ENCODE data around the gene CD47.

CD47 gene

DNA sequence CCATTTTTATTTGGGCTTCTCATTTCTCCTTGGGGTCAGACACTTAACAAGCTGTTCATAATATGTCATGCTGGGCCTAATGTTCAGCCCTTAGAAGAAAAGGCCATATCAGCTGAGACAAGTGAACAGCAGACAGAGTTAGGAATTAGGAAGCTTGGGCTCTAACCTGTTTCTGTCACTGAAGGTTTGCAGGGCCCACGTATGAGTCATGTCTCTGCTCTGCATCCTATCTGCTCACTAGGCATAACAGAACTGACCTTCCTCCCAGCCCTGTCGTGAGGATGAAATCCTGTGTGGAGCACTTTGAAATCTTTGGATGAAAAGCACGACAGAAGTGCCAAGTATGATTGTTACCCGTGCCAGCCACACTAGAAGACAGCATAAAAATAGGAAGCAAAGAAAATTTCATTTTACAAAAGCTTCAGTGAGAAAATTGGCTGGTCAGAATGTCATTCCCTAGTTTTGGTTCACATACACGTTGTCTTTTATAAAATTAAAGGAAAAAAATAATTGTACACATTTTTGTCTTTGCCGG is 26.5 kb upstream of the CD47 start:
- no peak for DNase-seq (ENCODE audit: low read depth)

DNA sequence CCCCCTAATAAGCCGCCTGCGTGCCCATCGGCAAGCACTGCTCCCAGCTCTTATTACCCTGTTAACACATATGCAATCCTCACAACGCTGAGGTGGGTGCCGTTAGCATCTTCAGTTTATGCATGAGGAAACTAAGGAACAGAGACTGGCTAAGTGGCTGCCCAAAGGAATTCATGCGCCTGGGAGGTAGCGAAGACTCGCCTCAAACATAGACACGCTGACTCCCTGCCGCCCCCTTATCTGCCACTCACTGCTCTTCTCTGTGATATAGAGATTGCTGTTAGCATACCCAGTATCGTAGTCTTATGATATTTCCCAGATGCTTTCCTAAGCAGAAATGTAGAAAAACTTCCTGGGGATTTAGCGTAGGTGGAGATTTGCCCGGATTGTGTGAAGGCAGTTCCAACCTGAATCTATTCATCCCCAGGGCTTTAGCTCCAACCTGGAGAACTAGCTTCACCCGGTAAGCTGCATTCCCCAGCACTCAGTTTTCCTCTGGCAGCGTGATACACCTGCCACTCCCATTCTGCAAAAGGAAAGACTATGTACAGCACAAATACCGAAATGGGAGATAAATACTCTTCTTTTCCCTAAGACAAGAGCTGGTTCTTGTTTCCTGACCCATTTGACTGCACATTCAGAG is 23.7 kb upstream of the CD47 start:
- DNase-seq (ENCODE audit: low read depth): no peak

DNA sequence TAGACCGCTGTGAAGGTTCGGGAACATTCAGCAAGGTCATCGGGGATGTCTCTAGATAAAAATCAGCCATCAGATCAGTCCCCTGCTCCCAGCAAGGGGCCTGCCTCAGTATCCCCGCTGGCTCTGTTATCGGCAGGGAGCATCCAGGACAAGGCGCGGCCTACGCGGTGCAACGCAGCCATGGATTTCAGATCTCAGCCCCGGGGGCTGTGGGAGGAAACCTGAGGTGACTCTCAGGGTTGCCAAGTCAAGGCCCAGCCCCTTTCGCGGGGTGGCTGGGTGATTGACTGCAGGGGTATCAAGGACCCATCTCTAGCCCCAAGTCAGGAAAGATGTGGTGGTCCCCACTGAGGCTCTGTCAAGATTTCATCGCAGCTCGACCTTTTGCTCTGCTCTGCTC is 23.1 kb upstream of the CD47 start:
- no peak for DNase-seq (ENCODE audit: low read depth)

DNA sequence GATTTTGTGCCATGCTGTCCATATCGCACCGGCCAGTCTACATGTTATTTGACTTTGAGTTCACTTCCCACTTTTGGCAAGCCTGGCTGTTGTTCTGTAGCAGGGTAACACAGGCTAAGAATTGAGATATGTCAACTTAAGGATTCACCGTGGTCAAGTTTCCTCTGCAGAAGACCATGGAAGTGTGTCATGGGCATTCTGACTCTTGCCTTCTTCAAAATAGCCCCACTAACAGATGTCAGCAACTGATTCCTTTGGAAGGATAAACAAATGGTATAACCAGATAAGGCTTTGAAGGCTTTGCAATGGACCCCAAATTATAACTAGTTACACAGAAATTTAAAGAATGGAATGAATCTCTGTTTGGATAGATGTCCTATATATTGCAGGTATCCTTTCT is 20.1 kb upstream of the CD47 start:
- DNase-seq (ENCODE audit: low read depth): no peak

DNA sequence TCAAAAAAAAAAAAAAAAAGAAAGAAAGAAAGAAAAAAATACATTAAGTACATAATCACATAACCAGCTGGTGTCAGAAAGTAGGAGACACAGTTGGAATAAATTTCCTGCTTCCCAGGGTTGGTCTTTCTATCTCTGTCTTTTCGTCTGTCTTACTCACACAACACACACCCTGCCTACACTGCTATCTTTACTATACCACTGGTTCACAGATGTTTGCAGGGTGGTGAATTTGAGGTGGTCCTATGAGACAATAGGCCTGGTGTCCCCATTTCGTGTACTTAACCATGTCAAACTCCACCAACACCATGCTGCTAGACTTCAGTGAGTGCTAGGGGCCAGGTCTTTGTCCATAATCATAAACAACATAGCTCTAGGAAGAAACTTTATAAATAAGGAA is 17.6 kb upstream of the CD47 start:
- DNase-seq (ENCODE audit: low read depth): no peak

DNA sequence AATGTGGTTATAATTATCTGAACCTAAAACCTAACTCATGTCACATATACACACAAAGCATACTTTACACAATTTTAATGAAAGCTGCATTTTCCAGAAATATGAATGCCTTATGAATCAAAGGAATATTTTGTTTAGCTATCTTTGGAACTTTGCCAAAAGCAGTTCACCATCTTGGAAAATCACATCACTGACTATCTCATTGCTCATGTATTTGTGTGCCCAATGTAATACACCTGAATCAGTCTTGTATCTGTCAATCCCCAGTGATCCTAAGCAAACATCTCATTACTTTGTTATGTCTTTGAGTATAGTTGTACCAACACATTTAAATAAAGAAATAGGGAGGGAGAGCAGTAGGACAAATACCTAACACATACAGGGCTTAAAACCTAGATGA is 15.6 kb upstream of the CD47 start:
- no peak for DNase-seq (ENCODE audit: low read depth)

DNA sequence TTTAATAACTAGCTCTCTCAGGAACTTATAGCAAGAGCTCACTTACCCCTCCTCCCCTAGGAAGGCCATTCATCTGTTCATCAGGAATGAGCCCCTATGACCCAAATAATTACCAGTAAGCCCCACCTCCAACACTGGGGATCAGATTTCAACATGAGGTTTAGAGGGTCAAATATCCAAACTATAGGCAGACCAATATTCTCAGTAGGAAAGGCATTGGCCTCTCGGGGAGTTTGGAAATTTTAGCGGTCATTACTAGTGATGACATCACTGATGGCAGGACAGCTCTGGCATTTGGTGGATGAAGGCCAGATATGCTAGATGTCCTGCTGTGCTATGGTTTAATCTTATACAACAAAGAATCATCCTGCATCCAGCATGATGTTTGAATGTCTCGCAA is 15.2 kb upstream of the CD47 start:
- DNase-seq (ENCODE audit: low read depth): no peak

DNA sequence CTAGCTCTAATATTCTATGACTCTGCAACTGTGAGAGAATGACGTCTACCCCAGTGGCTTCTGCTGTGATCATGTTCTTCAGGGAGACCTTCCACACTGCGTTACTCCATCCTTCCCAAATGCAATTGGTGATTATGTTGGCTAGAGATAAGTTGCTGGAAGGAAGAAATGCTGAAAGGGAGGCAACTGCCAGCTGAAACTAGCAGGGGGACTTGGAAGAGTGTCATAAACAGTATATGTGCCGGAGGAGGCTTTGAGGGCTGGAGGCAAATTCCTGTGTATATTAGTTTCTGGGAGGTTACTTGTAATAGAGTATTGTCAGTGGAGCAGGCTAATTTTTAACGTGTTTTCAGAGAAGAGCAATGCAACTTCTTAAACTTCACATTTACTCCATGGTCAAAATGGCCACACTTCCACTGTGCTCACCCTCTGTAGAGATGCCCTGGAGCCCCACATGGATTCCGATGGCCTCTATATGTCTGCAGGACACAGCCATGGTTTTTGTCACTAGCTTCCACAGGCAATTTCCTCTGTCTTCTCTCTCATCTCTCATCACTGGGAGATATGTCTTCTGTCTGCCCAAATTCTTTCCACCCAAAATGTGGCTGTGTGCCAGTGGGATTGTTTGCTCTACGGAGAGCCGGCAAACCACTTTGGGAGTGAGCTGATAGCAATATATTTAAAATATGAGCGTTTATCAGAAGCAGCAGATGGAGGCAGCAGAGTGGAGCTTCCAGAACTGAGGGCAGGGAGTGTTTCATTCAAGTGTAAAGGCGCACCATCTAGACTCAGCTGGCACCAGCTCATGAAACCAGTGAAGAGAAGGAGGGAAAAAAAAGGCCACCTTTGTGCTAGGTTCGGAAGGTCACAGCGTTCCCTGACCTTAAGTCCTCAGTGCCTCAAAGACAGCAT is 13.3 kb upstream of the CD47 start:
- no peak for DNase-seq (ENCODE audit: low read depth)

DNA sequence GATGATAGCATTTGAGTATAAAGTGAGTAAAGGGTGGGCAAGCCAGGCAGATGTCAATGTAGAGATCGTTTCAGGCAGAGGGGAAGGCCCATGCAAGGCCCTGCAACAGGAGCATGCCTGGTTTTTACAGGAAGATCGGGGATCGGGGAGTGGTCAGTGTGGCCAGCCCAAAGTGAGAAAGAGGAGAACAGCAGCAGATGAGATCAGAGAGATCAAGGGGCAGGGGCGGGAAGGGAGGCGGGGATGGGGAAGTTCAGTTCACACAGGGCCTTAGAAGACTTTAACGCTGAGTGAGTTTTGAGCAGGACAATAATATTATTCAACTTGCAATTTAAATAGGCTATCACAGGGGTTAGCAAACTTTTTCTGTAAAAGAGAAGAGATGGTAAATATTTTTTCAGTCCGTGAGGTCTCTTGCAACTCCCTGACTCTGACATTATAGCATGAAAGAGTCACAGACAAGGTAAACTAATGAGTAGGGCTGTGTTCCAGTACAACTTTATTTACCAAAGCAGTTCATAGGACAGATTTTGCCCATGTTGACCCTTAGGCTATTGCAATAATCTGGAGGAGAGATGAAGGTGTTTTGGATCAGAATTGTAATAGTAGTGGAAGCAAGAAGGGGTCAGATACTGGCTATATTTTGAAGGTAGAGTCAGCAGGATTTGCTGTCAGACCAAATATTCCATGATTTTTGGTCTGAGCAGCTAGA is 12.4 kb upstream of the CD47 start:
- DNase-seq (ENCODE audit: low read depth): no peak

DNA sequence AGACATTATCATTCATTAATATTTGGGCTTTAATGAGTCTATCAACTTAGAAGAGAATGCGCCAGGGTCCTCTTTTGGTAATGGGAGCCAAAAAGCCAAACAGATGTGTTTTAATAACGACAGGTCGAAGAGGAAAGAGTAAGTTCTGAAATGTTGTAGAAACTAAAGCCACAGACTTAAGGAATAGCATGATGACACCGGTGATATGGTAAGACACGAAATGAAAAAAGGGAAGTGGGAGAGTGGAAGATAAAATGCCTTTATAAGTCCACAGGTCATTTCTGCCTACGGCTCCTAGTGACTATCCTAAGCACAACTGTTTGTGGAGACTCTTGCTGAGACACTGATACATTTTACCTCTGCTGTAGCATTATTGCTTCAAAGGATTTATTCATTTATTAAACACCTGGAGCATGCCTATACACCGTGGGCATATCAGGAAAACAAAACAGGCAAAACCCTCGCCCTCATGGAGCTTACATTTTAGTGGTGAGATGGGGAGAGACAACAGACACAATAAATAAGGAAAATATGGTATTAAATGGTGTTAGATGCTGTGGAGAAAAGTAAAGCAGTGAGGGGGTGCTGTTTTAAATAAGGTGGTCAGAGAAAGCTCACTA is 11.7 kb upstream of the CD47 start:
- no peak for DNase-seq (ENCODE audit: low read depth)

DNA sequence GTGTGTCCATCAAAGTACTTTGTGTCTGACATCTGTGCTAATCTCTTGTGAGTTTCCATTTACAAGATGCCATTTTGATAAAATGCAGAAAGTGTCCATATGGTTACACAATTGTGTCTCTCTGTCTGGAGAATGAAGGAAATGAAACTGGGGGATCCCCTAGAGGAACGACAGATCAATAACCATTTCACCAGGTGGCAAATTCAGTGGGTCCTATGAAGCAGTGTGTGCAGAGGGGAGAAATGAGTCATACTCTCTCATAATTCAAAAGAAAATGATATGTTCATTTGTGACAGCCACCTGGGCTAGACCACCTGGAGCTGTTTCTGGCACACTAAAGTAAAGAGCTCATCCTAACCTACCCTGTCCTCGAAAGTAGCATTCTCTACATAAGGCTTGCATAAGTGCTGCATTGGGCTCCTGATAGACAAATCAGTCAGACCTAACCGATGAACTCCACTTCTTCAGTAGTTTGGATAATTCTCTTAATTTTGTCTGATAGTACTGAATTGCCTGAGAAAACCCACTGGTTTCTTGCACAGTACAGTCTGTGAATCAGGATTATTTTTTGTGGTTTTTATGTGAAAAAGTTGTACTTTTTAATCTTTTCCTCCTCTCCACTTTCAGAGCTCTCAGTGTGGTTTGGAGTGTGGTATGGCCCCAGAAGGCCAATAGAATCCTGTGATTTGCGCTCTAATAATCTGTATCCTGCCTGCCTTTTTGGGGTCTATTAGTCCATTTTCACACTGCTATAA is 10.3 kb upstream of the CD47 start:
- DNase-seq (ENCODE audit: low read depth): no peak

DNA sequence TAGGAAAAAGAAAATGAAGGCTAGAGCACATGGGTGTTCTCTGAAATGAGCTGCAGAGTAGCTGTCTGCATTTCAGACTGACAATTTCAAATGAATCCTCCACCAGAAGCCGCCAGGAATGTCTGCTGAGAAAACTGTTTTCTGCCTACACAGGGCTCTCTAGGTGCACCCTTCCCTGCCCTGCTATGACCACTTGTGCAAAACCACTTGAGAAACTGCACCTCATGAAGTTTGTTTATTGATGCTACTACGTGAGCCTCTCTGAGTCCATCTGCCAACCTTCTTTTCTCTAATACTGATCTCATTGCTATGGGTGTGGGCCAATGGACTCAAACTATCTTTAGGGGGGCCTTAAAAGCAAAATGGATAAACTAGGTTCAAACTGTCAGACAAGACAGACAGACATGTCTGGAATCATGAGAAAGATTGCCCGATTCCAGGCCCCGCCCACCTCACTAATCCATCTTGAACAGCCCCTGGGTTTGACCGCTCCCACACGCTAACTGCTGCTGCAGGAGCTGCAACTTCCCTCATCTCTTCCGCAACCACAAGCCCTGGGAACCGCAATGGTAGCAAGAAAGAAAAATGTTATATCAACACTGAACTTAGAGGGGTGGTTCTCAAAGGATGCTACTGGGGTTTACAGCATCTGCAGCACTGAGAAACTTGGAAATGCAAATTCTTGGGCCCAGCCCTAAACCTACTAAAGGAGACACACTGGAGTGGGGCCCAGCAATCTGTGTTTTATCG is 9.0 kb upstream of the CD47 start:
- no peak for DNase-seq (ENCODE audit: low read depth)

DNA sequence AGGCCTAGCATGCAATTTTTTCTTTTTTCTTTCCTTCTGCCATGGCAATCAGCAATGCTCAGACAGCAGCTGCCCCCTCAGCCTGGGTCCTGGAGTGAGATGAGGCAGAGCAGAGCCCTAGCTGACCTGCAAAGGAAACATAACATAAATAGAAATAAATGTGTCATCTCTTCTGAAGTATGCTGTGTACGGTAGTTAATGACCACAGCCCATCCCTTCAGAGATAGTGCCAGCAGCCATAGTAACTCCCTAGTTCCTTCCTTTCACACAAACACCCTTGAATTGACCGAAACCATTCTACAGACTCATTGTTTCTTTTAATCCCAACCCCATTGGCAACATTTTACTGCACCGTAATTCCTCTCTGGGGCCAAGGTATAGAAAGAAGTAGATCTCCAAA is 8.4 kb upstream of the CD47 start:
- no peak for DNase-seq (ENCODE audit: low read depth)

DNA sequence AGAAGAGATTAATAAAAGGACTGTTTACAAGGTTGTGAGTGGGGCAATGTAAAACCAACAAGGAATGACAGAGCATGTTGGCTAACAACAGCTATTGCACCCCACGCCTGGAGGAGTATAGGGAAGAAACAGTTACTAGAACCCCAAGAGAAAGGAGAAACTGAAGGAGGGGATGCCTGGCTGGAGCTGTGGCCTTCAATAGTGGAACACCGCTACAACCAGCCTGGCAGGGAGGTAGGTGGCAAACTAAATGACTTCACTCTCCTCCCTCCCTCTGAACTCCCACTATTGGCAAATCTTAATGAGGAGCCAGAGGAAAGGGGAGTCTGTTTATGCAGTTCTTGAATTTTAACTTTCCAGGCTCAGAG is 7.2 kb upstream of the CD47 start:
- no peak for DNase-seq (ENCODE audit: low read depth)

DNA sequence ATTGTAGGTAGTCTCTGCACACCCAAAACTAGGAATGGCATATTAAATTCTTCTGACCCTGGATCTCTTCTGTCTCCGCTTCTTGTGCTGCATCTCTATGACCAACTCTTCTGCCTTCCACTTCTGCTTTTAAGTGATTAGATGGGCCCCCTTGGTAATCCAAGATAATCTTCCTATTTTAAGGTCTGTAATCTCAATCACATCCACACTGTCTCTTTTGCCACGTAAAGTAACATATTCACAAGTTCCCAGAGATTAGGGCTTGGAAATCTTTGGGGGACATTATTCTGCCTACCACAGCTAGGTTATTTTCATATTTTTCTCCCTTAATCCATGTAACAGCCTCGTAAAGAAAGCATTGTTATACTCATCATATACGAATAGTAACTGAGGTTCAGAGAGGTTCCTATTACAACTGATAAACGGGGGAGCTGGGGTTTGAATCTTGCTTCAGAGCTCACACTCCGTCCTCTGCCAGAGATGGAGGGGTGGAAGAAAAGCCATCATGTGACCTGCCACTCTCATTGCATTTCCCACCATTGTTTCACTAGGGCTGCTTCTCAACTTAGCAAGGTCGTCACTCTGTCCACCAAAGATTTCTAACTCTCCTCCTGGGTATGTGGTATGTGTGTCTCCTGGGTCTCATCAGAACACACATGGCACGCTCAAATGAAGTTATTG is 6.6 kb upstream of the CD47 start:
- no peak for DNase-seq (ENCODE audit: low read depth)

DNA sequence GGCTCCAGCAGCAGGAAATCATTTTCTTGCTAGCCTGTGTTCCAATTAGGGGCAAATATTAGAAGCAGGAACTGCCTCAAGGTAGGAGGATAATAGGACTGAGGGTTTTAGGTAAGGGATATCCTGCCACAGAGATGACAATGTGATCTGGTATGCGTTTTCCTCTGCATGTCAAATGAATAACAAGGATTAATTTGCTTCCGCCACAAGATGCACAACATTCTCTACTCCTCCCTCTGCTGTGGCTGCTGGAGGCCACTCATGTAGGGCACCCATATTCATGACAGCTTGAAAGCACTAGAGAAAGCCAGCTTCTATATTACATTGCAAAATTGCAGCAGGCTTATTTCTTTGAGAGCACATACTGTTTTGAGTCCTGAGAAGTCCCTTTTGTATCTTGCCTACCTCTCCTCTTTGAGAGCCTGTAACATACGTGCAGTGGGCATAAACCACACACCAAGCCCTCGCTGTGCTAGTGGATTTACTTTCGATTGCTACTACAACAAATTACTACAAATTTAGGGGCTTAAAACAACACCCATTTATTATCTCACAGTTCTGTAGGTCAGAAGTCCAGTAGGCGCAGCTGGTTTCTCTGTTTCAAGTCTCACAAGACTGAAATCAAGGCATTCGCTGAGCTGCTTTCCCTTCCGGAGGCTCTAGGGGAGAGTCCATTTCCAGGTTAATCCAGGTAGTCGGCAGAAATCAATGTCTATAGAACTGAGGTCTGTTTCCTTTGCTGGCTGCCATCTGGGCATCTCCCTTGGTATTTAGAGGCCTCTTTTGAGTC is 5.9 kb upstream of the CD47 start:
- no peak for DNase-seq (ENCODE audit: low read depth)

DNA sequence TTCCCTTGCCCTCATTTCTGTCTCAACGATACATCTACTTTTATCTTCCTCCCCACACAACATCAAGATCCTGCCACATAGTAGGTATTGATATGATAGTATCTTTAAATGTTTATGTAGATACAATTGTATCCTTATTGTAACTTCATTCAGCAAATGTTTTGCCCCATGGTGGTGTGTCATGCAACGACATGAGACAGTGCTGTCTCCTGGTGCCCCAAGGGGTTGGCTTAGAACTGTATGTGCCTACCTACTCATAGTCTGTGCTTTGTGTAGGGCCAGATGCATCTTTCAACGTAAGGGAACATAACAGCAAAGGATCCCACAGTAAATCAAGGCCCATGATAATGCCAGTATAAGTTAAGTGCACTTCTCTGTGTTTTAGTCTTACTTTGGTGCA is 2.8 kb upstream of the CD47 start:
- DNase-seq (ENCODE audit: low read depth): no peak

DNA sequence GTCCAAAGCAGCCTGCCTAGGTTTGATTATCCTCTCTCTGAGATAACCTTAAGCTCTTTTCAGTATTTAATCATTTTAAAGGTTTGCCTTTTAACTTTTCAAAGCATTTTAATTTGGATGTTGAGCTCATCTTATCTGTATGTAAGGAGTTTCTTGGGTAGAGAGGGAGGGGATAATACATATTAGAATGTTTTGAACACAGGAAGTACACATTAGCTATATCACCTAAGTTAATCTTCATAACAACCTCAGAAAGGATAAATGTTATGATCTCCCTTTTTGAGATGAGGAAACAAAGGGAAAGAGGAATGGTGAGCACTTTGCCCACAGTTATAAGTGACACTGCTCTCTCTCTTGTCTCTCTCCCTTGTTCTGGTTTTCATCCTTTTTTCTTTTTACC is 2.2 kb upstream of the CD47 start:
- DNase-seq (ENCODE audit: low read depth): no peak

DNA sequence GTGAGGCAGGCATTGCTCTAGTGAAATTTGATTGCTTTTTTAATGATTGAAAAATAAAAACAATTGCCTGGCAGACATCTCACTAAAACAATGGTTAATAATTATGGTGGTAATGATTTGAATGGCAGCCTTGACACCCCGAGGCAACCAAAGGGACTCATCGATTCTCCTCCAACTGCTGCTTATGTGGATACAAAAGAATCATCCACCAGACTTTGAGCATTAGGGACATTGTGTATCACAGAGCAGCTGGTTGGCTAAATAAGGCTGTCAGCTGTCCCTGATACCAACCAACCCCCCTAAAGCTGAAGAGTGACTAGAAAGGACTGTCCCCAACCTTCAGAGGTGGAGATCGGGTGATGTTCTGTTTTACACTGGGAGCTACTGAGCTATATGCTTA is 1.7 kb upstream of the CD47 start:
- DNase-seq (ENCODE audit: low read depth): no peak
